Measurements from ENCODE around the gene SLC17A8.

DNA sequence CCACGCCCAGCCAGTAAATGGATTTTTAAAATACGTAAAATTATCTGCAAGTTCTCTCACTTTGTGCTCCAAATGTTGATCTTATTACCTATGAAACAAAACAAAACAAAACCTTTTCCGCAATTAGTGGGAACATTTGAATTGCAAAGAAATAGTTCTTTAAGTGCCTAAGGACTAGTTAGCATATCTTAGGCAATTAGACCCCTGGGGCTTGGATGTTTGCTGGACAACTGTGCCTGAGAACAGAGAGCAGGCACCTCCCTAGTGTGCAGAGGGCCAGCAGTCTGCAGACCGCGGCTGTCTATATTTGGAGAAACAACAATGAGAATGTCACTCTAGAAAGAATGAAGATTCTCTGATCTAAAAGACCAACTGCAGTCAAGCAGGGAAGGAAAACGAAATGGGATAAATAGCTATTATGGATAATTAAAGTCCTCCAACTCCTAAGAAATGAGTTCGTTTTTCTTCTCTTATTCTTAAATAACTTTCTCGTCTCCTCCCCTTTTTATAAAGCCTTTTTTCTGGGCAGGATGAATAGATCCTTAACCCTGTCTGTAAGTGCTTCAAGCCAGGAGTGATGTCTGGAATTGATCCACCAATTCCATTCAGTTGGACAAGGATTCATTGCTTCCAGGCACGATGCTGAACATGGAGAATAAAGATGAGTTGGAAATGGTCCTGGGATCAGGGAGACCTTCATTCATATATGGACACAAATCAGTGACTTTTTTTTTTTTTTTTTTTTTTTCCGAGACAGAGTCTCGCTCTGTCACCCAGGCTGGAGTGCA, 16.2 kb downstream of the SLC17A8 start:
- TF ChIP-seq POLR2AphosphoS5 (IDR thresholded peaks at IDR 0.05; ENCODE audit: insufficient read depth in 1 of 2, low read depth in 1 of 2) (no peak), POLR2A (IDR thresholded peaks at IDR 0.05) (no peak)
- TF ChIP-seq, protein P1, sequence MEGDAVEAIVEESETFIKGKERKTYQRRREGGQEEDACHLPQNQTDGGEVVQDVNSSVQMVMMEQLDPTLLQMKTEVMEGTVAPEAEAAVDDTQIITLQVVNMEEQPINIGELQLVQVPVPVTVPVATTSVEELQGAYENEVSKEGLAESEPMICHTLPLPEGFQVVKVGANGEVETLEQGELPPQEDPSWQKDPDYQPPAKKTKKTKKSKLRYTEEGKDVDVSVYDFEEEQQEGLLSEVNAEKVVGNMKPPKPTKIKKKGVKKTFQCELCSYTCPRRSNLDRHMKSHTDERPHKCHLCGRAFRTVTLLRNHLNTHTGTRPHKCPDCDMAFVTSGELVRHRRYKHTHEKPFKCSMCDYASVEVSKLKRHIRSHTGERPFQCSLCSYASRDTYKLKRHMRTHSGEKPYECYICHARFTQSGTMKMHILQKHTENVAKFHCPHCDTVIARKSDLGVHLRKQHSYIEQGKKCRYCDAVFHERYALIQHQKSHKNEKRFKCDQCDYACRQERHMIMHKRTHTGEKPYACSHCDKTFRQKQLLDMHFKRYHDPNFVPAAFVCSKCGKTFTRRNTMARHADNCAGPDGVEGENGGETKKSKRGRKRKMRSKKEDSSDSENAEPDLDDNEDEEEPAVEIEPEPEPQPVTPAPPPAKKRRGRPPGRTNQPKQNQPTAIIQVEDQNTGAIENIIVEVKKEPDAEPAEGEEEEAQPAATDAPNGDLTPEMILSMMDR (IDR thresholded peaks at IDR 0.05) = no peak
